Choroid plexus epithelial cell (primary cell): ENCODE measurements around the gene LYPD8.
"Not testable (repeated sequence)": the region's sequence is repeated elsewhere in the genome, so short reads cannot be mapped to it uniquely, and the experiment has no call there.

Source experiments
- DNase-seq: peaks from one replicate; pipeline ENCODE4 v3.0.0-alpha.2; 2010; ENCODE audit warnings: low read depth
- H3K4me3 ChIP-seq: 2 replicates; pipeline ENCODE4 v1.5.1; 2011; ENCODE audit warnings: low read depth, mild to moderate bottlenecking, control low read depth, low read length, moderate library complexity
- CTCF ChIP-seq: conservative IDR thresholded peaks from 2 replicates; pipeline ENCODE4 v1.5.1; 2011; ENCODE audit warnings: low read depth, mild to moderate bottlenecking, control low read depth, inconsistent platforms, low read length, moderate library complexity

LYPD8 gene

GRCh38 chr1:248755517-248755916 is at the start of gene LYPD8:
Gene LYPD8, minus strand, starts transcription at chr1:248755759. Its CDS starts 4,678 bp downstream, at chr1:248751081.
- H3K4me3 ChIP-seq, result no peak within 1 kb of the TSS
- no peak for TF ChIP-seq CTCF
- DNase-seq, result no peak

GRCh38 chr1:248804771-248805681 is 49.5 kb upstream of the LYPD8 start:
- no peak for TF ChIP-seq CTCF
- DNase-seq, result no peak
- H3K4me3 ChIP-seq, result no peak overlapping the region

- not testable (repeated sequence) for DNase-seq, H3K4me3 ChIP-seq
Observed at GRCh38 chr1:248803501-248803900, 47.9 kb upstream of the LYPD8 start.

- DNase-seq, result no peak
- no peak overlapping the region for H3K4me3 ChIP-seq
- TF ChIP-seq CTCF, result no peak
Observed at GRCh38 chr1:248802454-248802853, 46.9 kb upstream of the LYPD8 start.

GRCh38 chr1:248800459-248800858 is 44.9 kb upstream of the LYPD8 start:
- no peak for TF ChIP-seq CTCF
- DNase-seq, result no peak
- no peak overlapping the region for H3K4me3 ChIP-seq

GRCh38 chr1:248798791-248799190 is 43.2 kb upstream of the LYPD8 start:
- no peak for DNase-seq
- no peak for TF ChIP-seq CTCF
- no peak overlapping the region for H3K4me3 ChIP-seq

GRCh38 chr1:248794663-248795062 is 39.1 kb upstream of the LYPD8 start:
- H3K4me3 ChIP-seq, DNase-seq: not testable (repeated sequence)

- TF ChIP-seq CTCF, result no peak
- no peak overlapping the region for H3K4me3 ChIP-seq
- no peak for DNase-seq
Observed at GRCh38 chr1:248793592-248793991, 38.0 kb upstream of the LYPD8 start.
